ENCODE data around the gene DCHS2. TPM values are rescaled to one million over a fixed set of nuclear protein-coding genes. Genes with fewer than 3 reads are reported as not detected.

The DCHS2 gene
- total and polyA plus RNA-seq, 10 of the 15 experiments (the other 5 are each of a cell fraction or from before 2014, with no cell fraction given), result 0.01 to 0.31 (median 0.06) TPM; not detected in 3

DNA sequence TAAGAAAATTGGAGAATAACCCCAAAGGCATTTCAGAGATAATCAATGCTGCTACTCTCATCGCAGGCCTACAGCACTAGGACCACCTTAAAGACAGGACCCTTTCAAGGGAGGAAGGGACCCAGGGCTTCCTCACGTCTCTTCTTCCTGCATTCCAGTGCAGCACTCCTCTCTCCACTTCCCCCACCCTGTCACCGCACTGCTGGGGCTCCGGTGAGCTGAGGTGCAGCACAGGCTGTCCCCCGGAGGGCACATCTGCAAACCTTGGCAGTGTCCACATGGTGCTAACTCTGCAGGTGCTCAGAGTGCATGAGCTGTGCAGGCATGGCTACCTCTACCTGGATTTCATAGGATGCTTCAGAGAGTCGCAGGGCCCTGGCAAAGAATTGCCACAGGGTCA, 305.6 kb downstream of the DCHS2 start:
- Histone ChIP-seq H3K79me2 (ENCODE audit: control insufficient read depth, insufficient read depth, low read length) (no peaks in the 10 kb centered on the region), H2AFZ (ENCODE audit: control insufficient read depth, low read depth, low read length) (no peak overlapping the region), H3K4me1 (ENCODE audit: control insufficient read depth, insufficient read depth, low read length) (no peaks in the 10 kb centered on the region), H3K4me2 (ENCODE audit: control insufficient read depth, insufficient read depth) (no peak overlapping the region), H3K4me3 (no peak overlapping the region), H3K27ac (ENCODE audit: control insufficient read depth, insufficient read depth) (no peak overlapping the region), H4K20me1 (ENCODE audit: control insufficient read depth, insufficient read depth) (no peaks in the 10 kb centered on the region), H3K9me3 (replicated peaks; ENCODE audit: control insufficient read depth, insufficient read depth, low read length) (no peaks in the 10 kb centered on the region), H3K9ac (ENCODE audit: control insufficient read depth, insufficient read depth, low read length) (no peak overlapping the region), H3K27me3 (replicated peaks in 1 of 2; ENCODE audit: control insufficient read depth in 2 of 2, insufficient read depth in 2 of 2, low read length in 1 of 2) (no peaks in the 10 kb centered on the region), H3K36me3 (ENCODE audit: control insufficient read depth in 2 of 2, insufficient read depth in 2 of 2, low read length in 1 of 2) (no peaks in the 10 kb centered on the region)
- intact Hi-C loops (cut with micrococcal nuclease; ENCODE audit: unreplicated experiment) (no loop called here), in situ Hi-C loops (cut with MboI) (no loop called here)
- no peak for TF ChIP-seq MXI1 (IDR thresholded peaks at IDR 0.05; ENCODE audit: low read depth, low read length)
- ATAC-seq (no peak), DNase-seq (ENCODE audit: low read depth, low spot score) (no peak), FAIRE-seq (no peak)
- ChIA-PET POLR2A (no interaction called here), CTCF (no interaction called here), RAD21 (ENCODE audit: unreplicated experiment) (no interaction called here), SMC1A (ENCODE audit: uncharacterized antibody, unreplicated experiment) (no interaction called here)
- WGBS (ENCODE audit: insufficient coverage, insufficient replicate concordance, low lambda C conversion rate, missing lambda C conversion rate), result 29% methylated on average over 6 of the region's 6 CpGs
- no TSS peak for BruUV-seq (replicated peaks)

DNA sequence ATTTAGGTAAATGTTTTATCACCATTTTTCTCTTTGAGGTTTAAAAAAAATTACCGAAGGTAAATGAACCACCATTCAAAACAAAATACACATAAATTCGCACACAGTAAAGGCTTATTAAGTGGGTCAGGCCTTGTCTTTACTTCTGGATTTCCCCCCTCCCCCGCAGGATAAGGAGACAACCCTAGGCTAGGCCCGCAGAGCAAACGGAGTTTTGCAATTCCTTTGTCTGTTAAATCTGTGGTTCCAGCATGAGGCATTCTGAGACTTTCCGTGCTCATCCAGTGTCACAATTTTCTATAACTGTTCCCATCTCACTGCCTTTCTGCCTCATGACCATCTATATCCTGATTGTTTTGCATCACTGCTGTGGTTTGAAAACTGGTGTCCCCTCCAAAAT, 307.4 kb downstream of the DCHS2 start:
- SMC1A ChIA-PET (ENCODE audit: uncharacterized antibody, unreplicated experiment), result no interaction called here
- ATAC-seq (no peak), FAIRE-seq (no peak), DNase-seq (ENCODE audit: low read depth, low spot score) (no peak)
- no peak overlapping the region for H3K9ac ChIP-seq (ENCODE audit: control insufficient read depth, insufficient read depth, low read length)
- TF ChIP-seq MXI1 (IDR thresholded peaks at IDR 0.05; ENCODE audit: low read depth, low read length), result no peak
- no peaks in the 10 kb centered on the region for H3K27me3 ChIP-seq (replicated peaks in 1 of 2; ENCODE audit: control insufficient read depth in 2 of 2, insufficient read depth in 2 of 2, low read length in 1 of 2)
- RAD21 ChIA-PET (ENCODE audit: unreplicated experiment), result no interaction called here
- in situ Hi-C loops (cut with MboI), result no loop called here
- H3K36me3 ChIP-seq (ENCODE audit: control insufficient read depth in 2 of 2, insufficient read depth in 2 of 2, low read length in 1 of 2), result no peaks in the 10 kb centered on the region
- no peaks in the 10 kb centered on the region for H3K9me3 ChIP-seq (replicated peaks; ENCODE audit: control insufficient read depth, insufficient read depth, low read length)
- intact Hi-C loops (cut with micrococcal nuclease; ENCODE audit: unreplicated experiment), result no loop called here
- H3K4me1 ChIP-seq (ENCODE audit: control insufficient read depth, insufficient read depth, low read length), result no peaks in the 10 kb centered on the region
- no TSS peak for BruUV-seq (replicated peaks)
- no peak overlapping the region for H2AFZ ChIP-seq (ENCODE audit: control insufficient read depth, low read depth, low read length)
- H4K20me1 ChIP-seq (ENCODE audit: control insufficient read depth, insufficient read depth), result no peaks in the 10 kb centered on the region
- no peaks in the 10 kb centered on the region for H3K79me2 ChIP-seq (ENCODE audit: control insufficient read depth, insufficient read depth, low read length)
- WGBS (ENCODE audit: insufficient coverage, insufficient replicate concordance, low lambda C conversion rate, missing lambda C conversion rate), result 30% methylated on average over 6 of the region's 6 CpGs
- POLR2A ChIA-PET, result no interaction called here
- no peak overlapping the region for H3K4me3 ChIP-seq
- no peak overlapping the region for H3K4me2 ChIP-seq (ENCODE audit: control insufficient read depth, insufficient read depth)
- CTCF ChIA-PET, result no interaction called here
- no peak overlapping the region for H3K27ac ChIP-seq (ENCODE audit: control insufficient read depth, insufficient read depth)

All from GM12878 (cell line).